Nephron (organoid): ENCODE results near the gene EBPL.
A peak's percentile ranks its signal among the peaks of the same experiment; 100 is the strongest.

Experiments used
- H3K27ac Mint-ChIP-seq, 3 experiments: 2 replicates each; pipeline ENCODE4 v1.8.0; 2020; ENCODE audit warnings: mixed read lengths in 3 of 3, mild to moderate bottlenecking in 2 of 3, moderate library complexity in 1 of 3
- H3K27me3 Mint-ChIP-seq: 2 replicates; pipeline ENCODE4 v1.8.0; 2021; ENCODE audit warnings: low read depth, mild to moderate bottlenecking, moderate library complexity, mixed read lengths
- H3K36me3 Mint-ChIP-seq: 2 replicates; pipeline ENCODE4 v1.8.0; 2020; ENCODE audit warnings: low read depth, mixed read lengths
- H3K4me1 Mint-ChIP-seq: 2 replicates; pipeline ENCODE4 v1.8.0; 2020; ENCODE audit warnings: mixed read lengths
- H3K4me3 Mint-ChIP-seq, 3 experiments: 2 replicates each; pipeline ENCODE4 v1.8.0; 2020; ENCODE audit warnings: mild to moderate bottlenecking in 3 of 3, mixed read lengths in 3 of 3, moderate library complexity in 2 of 3
- H3K9me3 Mint-ChIP-seq: 2 replicates; pipeline ENCODE4 v1.8.0; 2020; ENCODE audit warnings: mixed read lengths
- CTCF ChIP-seq, 3 experiments: fragments of 200-600 bp; sonication (generic); IDR thresholded peaks; one replicate each; pipeline ENCODE4 v1.5.0; 2021; ENCODE audit warnings: antibody characterized with exemption in 3 of 3; ENCODE audit not compliant: unreplicated experiment in 3 of 3

The EBPL gene

GRCh38 chr13:49669735-49670309 is 21.5 kb downstream of the EBPL start:
- Mint-ChIP-seq H3K4me1 (peaks cover 8% of the 10 kb centered on the region), H3K27me3 (peaks cover 3% of the 10 kb centered on the region), H3K36me3 (peaks cover 35% of the 10 kb centered on the region), H3K27ac (no peak overlapping the region), H3K4me3 (no peak overlapping the region), H3K9me3 (no peaks in the 10 kb centered on the region)
- peak; percentile 71 to 77 (median 72) for TF ChIP-seq CTCF (IDR thresholded peaks at IDR 0.05; ENCODE audit: unreplicated experiment in 3 of 3)

- no peak overlapping the region for H3K27ac Mint-ChIP-seq
- no peaks in the 10 kb centered on the region for H3K9me3 Mint-ChIP-seq
- peaks cover 8% of the 10 kb centered on the region for H3K4me1 Mint-ChIP-seq
- no peak for TF ChIP-seq CTCF (IDR thresholded peaks at IDR 0.05; ENCODE audit: unreplicated experiment in 3 of 3)
- H3K36me3 Mint-ChIP-seq = peaks cover 43% of the 10 kb centered on the region
- peaks cover 3% of the 10 kb centered on the region for H3K27me3 Mint-ChIP-seq
- no peak overlapping the region for H3K4me3 Mint-ChIP-seq
Observed at GRCh38 chr13:49667773-49668172, 23.5 kb downstream of the EBPL start.

GRCh38 chr13:49664606-49665005 is 26.7 kb downstream of the EBPL start:
- H3K36me3 Mint-ChIP-seq = peaks cover 67% of the 10 kb centered on the region
- H3K27ac Mint-ChIP-seq = no peak overlapping the region
- H3K9me3 Mint-ChIP-seq = no peaks in the 10 kb centered on the region
- no peak for TF ChIP-seq CTCF (IDR thresholded peaks at IDR 0.05; ENCODE audit: unreplicated experiment in 3 of 3)
- no peaks in the 10 kb centered on the region for H3K4me1 Mint-ChIP-seq
- H3K4me3 Mint-ChIP-seq = no peak overlapping the region
- peaks cover 3% of the 10 kb centered on the region for H3K27me3 Mint-ChIP-seq

GRCh38 chr13:49657241-49657641 is 34.0 kb downstream of the EBPL start:
- Mint-ChIP-seq H3K27me3 (no peaks in the 10 kb centered on the region), H3K4me1 (peaks cover 9% of the 10 kb centered on the region), H3K36me3 (peaks cover 44% of the 10 kb centered on the region), H3K27ac (no peak overlapping the region), H3K9me3 (no peaks in the 10 kb centered on the region), H3K4me3 (no peak overlapping the region)
- TF ChIP-seq CTCF (IDR thresholded peaks at IDR 0.05; ENCODE audit: unreplicated experiment in 3 of 3) = no peak

- H3K4me3 Mint-ChIP-seq = no peak overlapping the region
- TF ChIP-seq CTCF (IDR thresholded peaks at IDR 0.05; ENCODE audit: unreplicated experiment in 3 of 3) = no peak
- peaks cover 17% of the 10 kb centered on the region for H3K4me1 Mint-ChIP-seq
- H3K27me3 Mint-ChIP-seq = no peaks in the 10 kb centered on the region
- H3K27ac Mint-ChIP-seq = no peak overlapping the region
- peaks cover 31% of the 10 kb centered on the region for H3K36me3 Mint-ChIP-seq
- H3K9me3 Mint-ChIP-seq = no peaks in the 10 kb centered on the region
Observed at GRCh38 chr13:49655906-49656305, 35.4 kb downstream of the EBPL start.

- H3K4me1 Mint-ChIP-seq = peaks cover 17% of the 10 kb centered on the region
- TF ChIP-seq CTCF (IDR thresholded peaks at IDR 0.05; ENCODE audit: unreplicated experiment in 3 of 3) = no peak
- peaks cover 21% of the 10 kb centered on the region for H3K36me3 Mint-ChIP-seq
- no peaks in the 10 kb centered on the region for H3K9me3 Mint-ChIP-seq
- no peak overlapping the region for H3K4me3 Mint-ChIP-seq
- no peaks in the 10 kb centered on the region for H3K27me3 Mint-ChIP-seq
- no peak overlapping the region for H3K27ac Mint-ChIP-seq
Observed at GRCh38 chr13:49654011-49654410, 37.3 kb downstream of the EBPL start.
